ENCODE measurements around the gene YIF1A.

GRCh38 chr11:66322732-66323427, 33.9 kb upstream of the YIF1A start:
- TF ChIP-seq POLR2AphosphoS5 (IDR thresholded peaks at IDR 0.05) (no peak), CTCF (IDR thresholded peaks at IDR 0.05) (no peak), POLR2A (IDR thresholded peaks at IDR 0.05) (no peak), EP300 (IDR thresholded peaks at IDR 0.05) (no peak)

Data from stomach (tissue), 4 donors.